ENCODE results near the gene ZC3H12C. TPM values are rescaled to one million over a fixed set of nuclear protein-coding genes. Genes with fewer than 3 reads are reported as not detected.

Gene ZC3H12C
- total RNA-seq, 4 donors from 2014 or later: 2.3 to 27.6 (median 18.6) TPM

DNA sequence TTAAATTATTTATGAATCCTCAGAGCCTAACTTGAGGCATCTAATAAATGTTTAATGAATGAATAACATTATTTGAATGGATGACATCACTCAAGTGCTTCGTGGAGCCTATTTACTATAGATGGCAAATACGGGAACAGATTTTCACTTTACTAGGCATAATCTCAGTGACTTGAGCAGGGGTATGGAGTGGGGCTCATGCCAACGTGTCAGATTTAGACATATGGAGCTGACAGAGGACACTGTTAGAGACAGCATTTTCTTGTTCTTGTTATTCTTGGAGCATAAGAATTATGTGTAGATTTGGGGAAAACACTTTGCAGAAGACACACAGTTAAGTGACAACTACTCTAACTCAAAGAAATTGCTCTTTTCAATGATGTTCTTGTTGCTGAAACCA is 124.7 kb downstream of the ZC3H12C start:
- Histone ChIP-seq H3K36me3 (no peaks in the 10 kb centered on the region), H3K27ac (no peak overlapping the region), H3K4me1 (no peaks in the 10 kb centered on the region), H3K4me3 (no peak overlapping the region), H3K27me3 (no peaks in the 10 kb centered on the region), H3K9me3 (no peaks in the 10 kb centered on the region)
- no peak for DNase-seq
- intact Hi-C loops (cut with DNase I; ENCODE audit: low total_unique reads): no loop called here
- no peak for TF ChIP-seq POLR2A (IDR thresholded peaks at IDR 0.05)
- TF ChIP-seq, protein P1, sequence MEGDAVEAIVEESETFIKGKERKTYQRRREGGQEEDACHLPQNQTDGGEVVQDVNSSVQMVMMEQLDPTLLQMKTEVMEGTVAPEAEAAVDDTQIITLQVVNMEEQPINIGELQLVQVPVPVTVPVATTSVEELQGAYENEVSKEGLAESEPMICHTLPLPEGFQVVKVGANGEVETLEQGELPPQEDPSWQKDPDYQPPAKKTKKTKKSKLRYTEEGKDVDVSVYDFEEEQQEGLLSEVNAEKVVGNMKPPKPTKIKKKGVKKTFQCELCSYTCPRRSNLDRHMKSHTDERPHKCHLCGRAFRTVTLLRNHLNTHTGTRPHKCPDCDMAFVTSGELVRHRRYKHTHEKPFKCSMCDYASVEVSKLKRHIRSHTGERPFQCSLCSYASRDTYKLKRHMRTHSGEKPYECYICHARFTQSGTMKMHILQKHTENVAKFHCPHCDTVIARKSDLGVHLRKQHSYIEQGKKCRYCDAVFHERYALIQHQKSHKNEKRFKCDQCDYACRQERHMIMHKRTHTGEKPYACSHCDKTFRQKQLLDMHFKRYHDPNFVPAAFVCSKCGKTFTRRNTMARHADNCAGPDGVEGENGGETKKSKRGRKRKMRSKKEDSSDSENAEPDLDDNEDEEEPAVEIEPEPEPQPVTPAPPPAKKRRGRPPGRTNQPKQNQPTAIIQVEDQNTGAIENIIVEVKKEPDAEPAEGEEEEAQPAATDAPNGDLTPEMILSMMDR (IDR thresholded peaks at IDR 0.05): no peak

DNA sequence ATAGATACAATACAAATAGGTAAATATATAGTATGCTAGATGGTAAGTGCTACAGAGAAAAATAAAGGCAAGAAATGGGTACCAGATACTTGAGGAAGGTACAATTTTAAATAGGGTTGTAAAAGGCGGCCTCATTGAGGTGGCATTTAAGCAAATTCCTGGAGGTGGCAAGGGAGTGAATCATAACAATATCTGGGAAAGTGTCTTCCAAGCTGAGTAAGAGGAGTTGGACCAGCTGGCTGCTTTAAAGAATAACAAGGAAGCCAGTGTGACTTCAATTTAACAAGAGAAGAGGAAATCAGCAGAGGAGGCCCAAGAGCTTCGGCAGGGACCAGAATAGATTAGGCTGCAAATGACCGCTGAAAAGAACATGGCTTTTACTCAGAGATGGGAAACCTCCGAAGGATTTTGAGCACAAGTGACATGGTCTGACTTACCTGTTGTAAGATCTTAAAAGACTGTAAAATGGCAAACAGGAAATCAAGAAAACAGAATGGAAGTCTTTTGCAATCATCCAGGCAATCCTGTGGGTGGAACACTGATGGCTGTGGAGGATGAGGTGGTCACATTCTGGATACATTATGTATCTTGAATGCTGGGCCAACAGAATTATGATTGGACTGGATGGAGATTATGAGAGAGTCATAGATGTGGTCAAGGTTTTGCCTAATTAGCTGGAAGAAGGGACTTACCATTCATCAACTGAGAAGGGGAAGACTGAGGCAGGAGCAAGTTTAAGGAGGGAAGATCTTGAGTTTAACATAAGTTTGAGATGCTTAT is 126.0 kb downstream of the ZC3H12C start:
- Histone ChIP-seq H3K4me1 (no peaks in the 10 kb centered on the region), H3K36me3 (no peaks in the 10 kb centered on the region), H3K27me3 (no peaks in the 10 kb centered on the region), H3K27ac (no peak overlapping the region), H3K9me3 (no peaks in the 10 kb centered on the region), H3K4me3 (no peak overlapping the region)
- DNase-seq: no peak
- TF ChIP-seq, protein P1 (IDR thresholded peaks at IDR 0.05): no peak
- TF ChIP-seq POLR2A (IDR thresholded peaks at IDR 0.05): no peak
- intact Hi-C loops (cut with DNase I; ENCODE audit: low total_unique reads): no loop called here

Other genes starting within 250 kb of the ZC3H12C start
- 100 to 1,000 TPM in 2 of 4 donors, 10 to 100 TPM in 2; 38.5 to 115 (median 97.7) TPM for gene RDX, start 203.2 kb downstream of the ZC3H12C start, total RNA-seq